Gastroesophageal sphincter (tissue), 4 donors: Measurements from ENCODE around the gene UNC13D. TPM values are rescaled to one million over a fixed set of nuclear protein-coding genes. Genes with fewer than 3 reads are reported as not detected.

Source experiments
- ATAC-seq: fragments of 150-250 bp; one replicate; pipeline ENCODE4 v1.9.1; 2016; ENCODE audit warnings: mild to moderate bottlenecking, moderate library complexity
- H3K27ac ChIP-seq, 4 donors: fragments of 200-600 bp; sonication (generic) in 3 of 4; 1 replicate in 3 of 4; 2 replicates in 1 of 4; pipeline ENCODE4 v1.5.1; 2016 to 2019
- H3K27me3 ChIP-seq: fragments of 200-600 bp; sonication (generic); one replicate; pipeline ENCODE4 v1.5.1; 2019
- H3K36me3 ChIP-seq, 2 donors: fragments of 200-600 bp; sonication (generic); one replicate each; pipeline ENCODE4 v1.5.1; 2019; ENCODE audit warnings: control low read depth in 1 of 2
- H3K4me1 ChIP-seq, 3 donors: fragments of 200-600 bp; sonication (generic); 1 replicate in 2 of 3; 2 replicates in 1 of 3; pipeline ENCODE4 v1.5.1; 2016 to 2019; ENCODE audit warnings: control low read depth in 2 of 3
- H3K4me3 ChIP-seq, 2 donors: fragments of 200-600 bp; sonication (generic); one replicate each; pipeline ENCODE4 v1.5.1; 2019; ENCODE audit warnings: mild to moderate bottlenecking in 1 of 2, moderate library complexity in 1 of 2
- H3K9me3 ChIP-seq, 3 donors: fragments of 200-600 bp; sonication (generic); one replicate each; pipeline ENCODE4 v1.5.1; 2017 to 2019; ENCODE audit warnings: control low read depth in 2 of 3
- EP300 ChIP-seq: sonication (generic); formaldehyde crosslinking; IDR thresholded peaks from one replicate; pipeline ENCODE4 v1.6.1; 2017; ENCODE audit warnings: antibody characterized with exemption, mild to moderate bottlenecking
- POLR2A ChIP-seq, 2 donors: fragments of 450-650 bp; IDR thresholded peaks; one replicate each; pipeline ENCODE4 v1.6.1; 2017; ENCODE audit warnings: antibody characterized with exemption in 2 of 2, mild to moderate bottlenecking in 2 of 2, moderate library complexity in 1 of 2
- POLR2AphosphoS5 ChIP-seq: sonication (generic); formaldehyde crosslinking; IDR thresholded peaks from one replicate; pipeline ENCODE4 v1.6.1; 2017; ENCODE audit warnings: antibody characterized with exemption
- WGBS, 2 donors: methylation state at CpG; one replicate each; pipeline ENCODE4 v1.1.5; 2018; ENCODE audit warnings: low coverage in 1 of 2; 5-methylcytosine and 5-hydroxymethylcytosine counted together
- total RNA-seq, 4 donors: library from RNA; depleted of rRNA; stranded (reverse); fragments of >200 nt; gene quantifications; one replicate each; pipeline ENCODE4 v1.1.0, GENCODE V29; 2016
- TF ChIP-seq, protein P1 (sequence below), 4 experiments: fragments of 200-600 bp in 2 of 4; fragments of 450-650 bp in 2 of 4; sonication (generic) in 1 of 4; IDR thresholded peaks; one replicate each; pipeline ENCODE4 v1.5.1; 2017 to 2019; ENCODE audit warnings: antibody characterized with exemption in 4 of 4, mild to moderate bottlenecking in 2 of 4, moderate library complexity in 2 of 4

Gene UNC13D
- total RNA-seq, 4 donors from 2014 or later: 2.6 to 10.8 (median 5.6) TPM

GRCh38 chr17:75819116-75819515 lies 25.1 kb downstream of the UNC13D start:
- H3K27ac ChIP-seq: no peak overlapping the region
- peaks cover 0 to 10% (median 0%) of the 10 kb centered on the region in 3 donors for H3K4me1 ChIP-seq
- H3K27me3 ChIP-seq: no peaks in the 10 kb centered on the region
- peaks cover 0 to 100% of the 10 kb centered on the region in 2 donors for H3K36me3 ChIP-seq
- WGBS, 2 donors: 83 to 92% methylated on average over 1 to 2 of the region's 7 CpGs
- H3K9me3 ChIP-seq: no peaks in the 10 kb centered on the region
- ATAC-seq: no peak
- TF ChIP-seq, protein P1, sequence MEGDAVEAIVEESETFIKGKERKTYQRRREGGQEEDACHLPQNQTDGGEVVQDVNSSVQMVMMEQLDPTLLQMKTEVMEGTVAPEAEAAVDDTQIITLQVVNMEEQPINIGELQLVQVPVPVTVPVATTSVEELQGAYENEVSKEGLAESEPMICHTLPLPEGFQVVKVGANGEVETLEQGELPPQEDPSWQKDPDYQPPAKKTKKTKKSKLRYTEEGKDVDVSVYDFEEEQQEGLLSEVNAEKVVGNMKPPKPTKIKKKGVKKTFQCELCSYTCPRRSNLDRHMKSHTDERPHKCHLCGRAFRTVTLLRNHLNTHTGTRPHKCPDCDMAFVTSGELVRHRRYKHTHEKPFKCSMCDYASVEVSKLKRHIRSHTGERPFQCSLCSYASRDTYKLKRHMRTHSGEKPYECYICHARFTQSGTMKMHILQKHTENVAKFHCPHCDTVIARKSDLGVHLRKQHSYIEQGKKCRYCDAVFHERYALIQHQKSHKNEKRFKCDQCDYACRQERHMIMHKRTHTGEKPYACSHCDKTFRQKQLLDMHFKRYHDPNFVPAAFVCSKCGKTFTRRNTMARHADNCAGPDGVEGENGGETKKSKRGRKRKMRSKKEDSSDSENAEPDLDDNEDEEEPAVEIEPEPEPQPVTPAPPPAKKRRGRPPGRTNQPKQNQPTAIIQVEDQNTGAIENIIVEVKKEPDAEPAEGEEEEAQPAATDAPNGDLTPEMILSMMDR (IDR thresholded peaks at IDR 0.05): no peak
- no peak for TF ChIP-seq POLR2AphosphoS5
- no peak for TF ChIP-seq POLR2A (IDR thresholded peaks at IDR 0.05)
- no peak for TF ChIP-seq EP300
- no peak overlapping the region for H3K4me3 ChIP-seq

GRCh38 chr17:75818326-75818885 lies 25.8 kb downstream of the UNC13D start:
- peaks cover 0 to 100% of the 10 kb centered on the region in 2 donors for H3K36me3 ChIP-seq
- ATAC-seq: no peak
- H3K27ac ChIP-seq: no peak overlapping the region
- no peak overlapping the region for H3K4me3 ChIP-seq
- H3K4me1 ChIP-seq: peaks cover 0 to 10% (median 0%) of the 10 kb centered on the region in 3 donors
- H3K27me3 ChIP-seq: no peaks in the 10 kb centered on the region
- TF ChIP-seq, protein P1 (IDR thresholded peaks at IDR 0.05): no peak
- TF ChIP-seq POLR2AphosphoS5 (no peak), EP300 (no peak), POLR2A (IDR thresholded peaks at IDR 0.05) (no peak)
- no peaks in the 10 kb centered on the region for H3K9me3 ChIP-seq
- WGBS, 2 donors: 83 to 95% methylated on average over 2 to 11 of the region's 16 CpGs

DNA sequence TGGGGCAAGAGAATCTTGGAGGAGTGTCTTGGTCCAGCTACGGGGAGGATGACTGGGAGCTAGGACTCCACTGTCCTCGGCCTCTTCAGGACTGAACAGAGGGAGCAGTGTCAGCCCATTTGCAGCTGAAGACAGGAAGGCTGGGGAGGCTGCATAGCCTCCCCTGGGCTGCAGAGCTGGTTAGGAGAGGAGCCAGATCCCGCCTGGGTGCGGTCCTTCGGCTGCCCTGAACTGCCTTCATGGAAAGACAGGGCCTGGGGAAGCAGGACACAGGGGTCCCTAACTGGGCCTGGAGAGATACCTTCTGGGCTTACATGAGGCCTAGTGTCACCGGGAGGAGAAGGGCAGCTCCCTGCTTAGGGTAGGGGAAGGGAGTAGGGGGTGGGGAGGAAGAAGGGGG lies 26.6 kb downstream of the UNC13D start:
- TF ChIP-seq POLR2A (IDR thresholded peaks at IDR 0.05) (no peak), EP300 (no peak), POLR2AphosphoS5 (no peak)
- TF ChIP-seq, protein P1 (IDR thresholded peaks at IDR 0.05): no peak
- no peaks in the 10 kb centered on the region for H3K27me3 ChIP-seq
- ATAC-seq: no peak
- H3K36me3 ChIP-seq: peaks cover 0 to 100% of the 10 kb centered on the region in 2 donors
- no peak overlapping the region for H3K4me3 ChIP-seq
- H3K27ac ChIP-seq: no peak overlapping the region
- no peaks in the 10 kb centered on the region for H3K9me3 ChIP-seq
- WGBS, 2 donors: 80 to 90% methylated on average over 1 to 3 of the region's 6 CpGs
- peaks cover 0 to 9% (median 0%) of the 10 kb centered on the region in 3 donors for H3K4me1 ChIP-seq

DNA sequence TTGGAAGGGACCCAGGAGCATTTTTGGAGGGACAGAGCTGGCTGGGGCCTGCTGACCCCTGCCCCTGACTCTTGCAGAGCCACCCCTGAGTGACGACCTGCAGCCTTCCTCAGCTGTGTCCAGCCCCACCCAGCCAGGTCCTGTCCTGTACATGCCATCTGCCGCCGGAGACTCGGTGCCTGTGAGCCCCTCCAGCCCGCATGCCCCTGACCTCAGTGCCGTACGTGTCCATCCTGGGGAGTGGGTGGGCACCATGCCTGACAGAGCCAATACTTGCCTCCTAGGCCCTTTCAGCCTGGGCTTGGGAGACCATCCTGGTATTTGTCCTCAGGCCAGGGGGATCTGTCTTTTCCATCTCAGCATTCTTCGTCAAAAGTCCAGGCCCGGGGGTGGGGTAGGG lies 27.5 kb downstream of the UNC13D start:
- ATAC-seq: no peak
- Histone ChIP-seq H3K4me3 (no peak overlapping the region), H3K4me1 (no peaks in the 10 kb centered on the region), H3K36me3 (peaks cover 0 to 100% of the 10 kb centered on the region in 2 donors), H3K9me3 (no peaks in the 10 kb centered on the region), H3K27ac (no peak overlapping the region), H3K27me3 (no peaks in the 10 kb centered on the region)
- TF ChIP-seq POLR2A (IDR thresholded peaks at IDR 0.05) (no peak), EP300 (no peak), POLR2AphosphoS5 (no peak)
- TF ChIP-seq, protein P1 (IDR thresholded peaks at IDR 0.05): no peak
- WGBS, 2 donors: no CpG with 5 or more reads among the region's 9 CpGs

GRCh38 chr17:75815399-75815798 lies 28.8 kb downstream of the UNC13D start:
- H3K9me3 ChIP-seq: no peaks in the 10 kb centered on the region
- 83 to 85% methylated on average over 1 to 2 of the region's 3 CpGs for WGBS, 2 donors
- no peak overlapping the region for H3K27ac ChIP-seq
- H3K4me1 ChIP-seq: no peaks in the 10 kb centered on the region
- H3K27me3 ChIP-seq: no peaks in the 10 kb centered on the region
- no peak overlapping the region for H3K4me3 ChIP-seq
- H3K36me3 ChIP-seq: peaks cover 0 to 100% of the 10 kb centered on the region in 2 donors
- TF ChIP-seq EP300 (no peak), POLR2AphosphoS5 (no peak), POLR2A (IDR thresholded peaks at IDR 0.05) (no peak)
- TF ChIP-seq, protein P1 (IDR thresholded peaks at IDR 0.05): no peak
- ATAC-seq: no peak
